Measurements from ENCODE around the gene ALOX5AP.

GRCh38 chr13:30725326-30726085, 9.8 kb upstream of the ALOX5AP start:
- TF ChIP-seq CTCF (IDR thresholded peaks at IDR 0.05) (no peak), POLR2A (IDR thresholded peaks at IDR 0.05) (no peak)
